DMS53 treated with DMSO at 0.1 percent for 48 hours (cell line): ENCODE results near the gene GSC2.

Experiments used
- DNase-seq: peaks from one replicate; lab custom pipeline; 2025; ENCODE audit not compliant: unreplicated experiment; lab: John Stamatoyannopoulos, UW

Gene GSC2, protein sequence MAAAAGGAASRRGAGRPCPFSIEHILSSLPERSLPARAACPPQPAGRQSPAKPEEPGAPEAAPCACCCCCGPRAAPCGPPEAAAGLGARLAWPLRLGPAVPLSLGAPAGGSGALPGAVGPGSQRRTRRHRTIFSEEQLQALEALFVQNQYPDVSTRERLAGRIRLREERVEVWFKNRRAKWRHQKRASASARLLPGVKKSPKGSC

GRCh38 chr22:19149991-19150390, at the start of gene GSC2:
Gene GSC2, minus strand, starts transcription at chr22:19150292. Its CDS starts 9 bp downstream, at chr22:19150283.
- no peak for DNase-seq

DNA sequence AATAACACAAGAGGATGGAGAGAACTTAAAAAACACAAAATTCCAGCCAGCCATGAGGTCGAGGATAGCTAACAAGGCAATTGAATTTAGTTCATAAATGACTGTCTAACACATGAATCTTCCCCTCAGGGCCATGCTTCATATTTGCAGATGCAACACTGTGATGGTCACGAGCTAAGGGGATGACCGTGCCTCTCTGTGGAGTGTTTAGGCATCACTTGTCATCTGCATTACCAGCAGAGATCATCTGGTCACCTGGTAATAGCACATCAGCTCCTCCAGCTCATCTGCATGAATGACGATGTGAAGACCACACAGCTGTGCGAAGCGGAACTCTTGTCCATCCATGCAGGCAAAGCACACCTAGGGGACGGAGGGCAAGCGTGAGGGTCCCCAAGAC, 49.4 kb upstream of the GSC2 start:
- no peak for DNase-seq

DNA sequence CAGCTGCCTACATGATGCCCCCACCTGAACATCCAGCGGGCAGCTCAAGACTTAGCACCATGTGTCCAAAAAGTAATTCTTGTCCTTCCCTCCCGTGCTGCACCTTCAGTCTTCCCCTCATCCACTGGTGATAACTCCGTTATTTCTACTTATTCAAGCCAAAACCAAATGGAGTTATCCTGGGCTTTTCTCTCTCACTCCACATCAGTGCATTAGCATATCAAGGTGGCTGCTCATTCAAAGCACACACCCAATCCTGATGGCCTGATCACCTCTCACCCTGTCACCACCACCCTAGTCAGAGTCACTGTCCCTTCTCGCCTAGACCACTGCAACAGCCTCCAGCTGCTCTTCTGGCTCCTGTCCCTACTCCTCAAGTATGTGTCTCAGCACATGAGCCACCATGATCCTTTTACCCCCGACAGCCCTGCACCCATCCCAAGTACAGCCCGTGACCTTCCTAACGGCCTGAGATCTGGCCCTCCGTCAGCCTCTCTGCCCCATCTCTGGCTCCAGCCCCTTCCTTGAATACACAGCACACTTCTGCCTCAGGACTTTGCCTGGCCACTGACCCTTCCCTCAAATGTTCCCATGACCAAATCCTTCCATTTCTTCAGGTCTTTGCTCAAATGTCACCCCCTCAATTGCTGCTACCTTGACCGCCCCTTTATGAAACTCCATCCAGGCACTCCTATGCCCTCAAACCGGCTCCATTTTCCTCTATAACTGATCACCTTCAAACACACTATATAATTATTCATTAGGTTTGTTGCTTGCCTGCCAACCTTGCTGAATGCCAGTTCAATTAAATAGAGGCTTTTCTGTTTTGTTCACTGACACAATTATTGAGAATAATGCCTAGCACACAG, 48.1 kb upstream of the GSC2 start:
- DNase-seq: no peak

DNA sequence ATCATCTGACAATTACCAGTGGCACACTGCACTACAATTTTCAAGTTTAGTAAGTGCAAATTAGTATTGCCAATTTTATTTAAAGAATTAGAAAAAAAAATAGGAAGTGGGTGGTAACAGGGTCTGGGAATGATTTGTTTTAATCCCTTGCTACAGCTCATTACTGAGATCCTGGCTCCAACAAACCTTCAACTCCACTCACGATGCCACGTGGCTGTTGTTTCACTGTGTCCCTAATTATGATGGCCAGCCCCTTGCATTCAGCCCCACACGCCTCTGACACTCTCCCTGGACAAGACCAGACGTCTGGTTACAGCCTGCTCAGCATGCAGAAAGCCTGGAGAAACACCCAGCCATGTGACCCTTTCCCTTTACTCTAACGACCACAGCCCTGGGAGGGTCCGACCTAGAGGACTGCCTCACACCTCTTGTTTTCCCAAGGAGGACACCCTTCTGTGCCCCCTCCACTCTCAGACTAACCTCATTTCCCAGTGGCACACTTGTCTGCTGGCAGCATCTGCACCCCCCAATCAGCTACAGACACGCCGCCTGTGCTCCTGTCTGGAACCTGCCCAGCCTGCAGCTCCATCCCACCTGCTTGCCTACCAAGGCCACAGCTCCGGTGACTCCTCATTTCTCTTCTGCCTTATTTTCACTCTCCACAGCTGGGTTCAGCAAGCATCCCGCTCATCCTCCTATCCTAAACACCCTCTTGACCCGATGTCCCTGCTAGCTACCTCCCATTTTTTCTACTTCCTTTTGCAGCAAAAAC, 46.9 kb upstream of the GSC2 start:
- no peak for DNase-seq

DNA sequence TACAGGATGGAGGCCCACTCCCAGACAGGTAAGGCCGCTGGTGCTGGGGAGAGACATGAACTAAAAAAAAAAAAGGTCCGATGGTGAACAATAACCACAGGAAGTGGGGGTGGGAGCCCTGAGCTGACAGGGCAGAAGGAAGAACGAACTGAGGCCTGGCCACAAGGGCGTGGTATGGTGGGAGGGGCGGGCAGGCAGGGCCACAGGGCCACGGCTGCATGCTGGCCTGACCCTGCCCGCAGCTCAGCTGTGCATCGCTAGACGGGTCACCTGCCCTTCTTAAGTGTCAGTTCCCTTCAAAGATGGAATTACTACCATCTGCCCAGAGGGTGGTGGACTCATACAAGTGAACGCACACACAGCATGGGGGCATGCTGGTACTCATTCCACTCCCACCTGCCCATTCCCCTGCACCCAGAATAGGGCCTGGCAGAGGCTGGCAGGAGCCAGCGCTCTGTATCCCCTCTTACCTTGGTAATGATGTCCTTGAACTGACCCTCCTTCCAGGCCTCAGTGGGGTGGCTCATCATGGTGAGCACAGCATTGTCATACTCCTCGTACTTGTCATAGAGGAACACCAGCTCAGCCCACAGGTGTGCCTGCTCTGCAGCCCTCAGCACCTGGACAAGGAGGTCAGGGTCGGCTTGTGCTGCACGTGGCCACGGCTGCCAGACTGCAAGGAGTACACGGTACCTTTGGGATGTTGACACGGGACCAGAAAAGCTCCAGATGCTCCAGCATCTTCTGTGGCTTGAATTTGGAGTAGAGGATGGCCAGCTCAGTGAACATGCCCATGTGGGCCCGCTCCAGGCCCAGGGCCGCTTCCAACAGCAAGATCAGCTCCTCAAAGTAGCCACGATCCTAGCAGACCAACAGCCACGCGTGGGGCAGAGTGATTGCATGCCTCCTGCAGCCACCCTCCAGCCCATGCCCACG, 46.0 kb upstream of the GSC2 start:
- no peak for DNase-seq

GRCh38 chr22:19194766-19195536, 44.9 kb upstream of the GSC2 start:
- no peak for DNase-seq

DNA sequence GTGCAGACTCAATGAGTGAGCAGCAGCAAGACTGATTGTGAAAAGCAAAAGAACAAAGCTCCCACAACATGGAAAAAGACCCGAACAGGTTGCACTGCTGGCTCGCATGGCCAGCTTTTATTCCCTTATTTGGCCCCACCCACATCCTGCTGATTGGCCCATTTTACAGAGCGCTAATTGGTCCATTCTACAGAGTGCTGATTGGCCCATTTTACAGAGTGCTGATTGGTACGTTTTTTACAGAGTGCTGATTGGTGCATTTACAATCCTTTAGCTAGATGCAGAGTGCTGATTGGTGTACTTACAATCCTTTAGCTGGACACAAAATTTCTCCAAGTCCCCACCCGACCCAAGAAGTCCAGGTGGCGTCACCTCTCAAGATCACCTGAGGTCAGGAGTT, 43.8 kb upstream of the GSC2 start:
- DNase-seq: no peak

DNA sequence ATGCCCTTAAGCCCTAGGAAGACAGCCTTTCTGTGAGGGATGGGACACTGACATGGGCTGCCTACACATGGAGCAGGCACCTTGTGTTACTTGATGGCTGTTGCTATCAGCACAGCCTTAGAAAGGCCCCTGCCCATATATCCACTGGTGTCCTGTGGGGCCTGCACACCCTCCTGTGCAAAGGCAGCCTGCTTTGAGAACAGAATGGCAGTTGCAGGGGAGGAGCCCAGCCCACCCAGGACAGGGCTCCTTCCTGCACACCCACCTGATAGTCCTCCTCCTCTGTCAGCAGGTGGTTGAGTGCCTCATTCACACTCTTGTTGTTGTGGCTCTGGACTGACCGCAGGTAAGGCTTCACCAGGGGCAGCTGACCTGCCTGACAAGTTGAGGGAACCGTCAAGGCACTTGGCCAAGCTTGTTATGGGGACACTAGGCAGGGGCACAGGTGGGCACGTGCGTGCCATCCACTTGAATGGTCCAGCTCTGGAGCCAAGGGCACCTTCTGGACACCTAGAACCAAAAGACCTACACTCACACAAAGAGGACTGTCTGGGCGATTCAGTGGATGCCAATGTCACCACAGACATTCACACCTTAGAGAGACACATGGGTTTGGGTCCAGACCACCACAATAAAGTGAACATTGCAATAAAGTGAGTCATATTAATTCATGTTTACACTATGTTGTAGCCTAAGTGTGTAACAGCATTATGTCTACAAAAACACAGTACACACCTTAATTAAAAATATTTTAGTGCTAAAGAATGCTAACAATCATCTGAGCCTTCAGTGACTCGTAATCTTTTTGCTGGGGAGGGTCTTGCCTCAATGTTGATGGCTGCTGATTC, 37.8 kb upstream of the GSC2 start:
- DNase-seq: no peak

DNA sequence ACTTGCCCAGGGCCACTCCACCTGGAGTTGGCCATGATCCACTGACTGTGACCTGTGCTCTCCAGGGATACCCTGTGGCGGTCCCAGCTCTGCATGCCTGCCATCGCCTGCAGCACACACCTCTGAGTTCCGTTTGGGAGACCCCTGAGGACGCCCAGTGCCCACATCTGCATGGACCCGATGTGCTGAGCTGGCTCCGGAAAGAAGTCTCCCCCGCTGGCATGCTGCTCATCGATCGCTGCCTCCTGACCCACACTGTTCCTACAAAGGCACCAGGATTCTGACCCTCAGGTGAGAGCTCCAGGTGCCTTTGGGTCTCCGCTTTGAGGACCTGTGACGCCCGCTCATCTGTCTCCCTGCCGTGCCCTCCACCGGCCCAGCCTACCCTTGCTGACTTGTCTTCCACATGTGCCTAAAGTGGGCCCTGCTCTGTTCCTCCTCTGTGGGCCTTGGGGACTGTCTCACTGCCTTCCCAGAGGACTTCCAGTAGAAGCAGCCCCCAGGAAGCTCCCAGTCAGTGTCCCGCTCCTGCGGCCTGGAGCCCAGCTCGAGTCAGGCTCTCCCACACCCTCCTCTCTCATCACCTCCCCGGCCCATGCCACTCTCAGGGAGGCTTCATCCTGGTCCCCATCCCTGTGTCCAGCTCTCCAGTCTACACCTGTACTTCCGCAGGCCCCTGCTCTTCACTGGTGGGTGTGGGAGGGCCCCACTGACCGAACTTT, 34.3 kb upstream of the GSC2 start:
- no peak for DNase-seq

DNA sequence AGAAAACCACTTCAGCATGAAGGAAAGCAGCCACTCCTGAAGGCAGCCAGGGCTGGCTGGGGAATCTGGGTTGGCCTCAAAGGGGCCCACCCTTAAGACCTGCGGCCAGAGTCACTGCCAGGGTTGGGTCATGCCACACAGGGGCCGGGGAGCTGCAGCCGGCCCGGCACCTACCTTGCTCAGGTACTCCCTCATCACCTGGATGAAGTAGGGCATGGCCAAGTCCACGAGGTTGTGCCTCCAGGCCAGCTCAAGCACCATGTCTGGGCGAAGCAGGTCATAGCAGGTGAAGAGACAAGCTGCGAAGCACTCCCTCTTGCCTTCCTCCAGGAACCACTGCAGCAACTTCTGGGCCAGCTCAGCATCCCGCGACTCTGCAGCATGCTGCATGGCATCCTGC, 33.1 kb upstream of the GSC2 start:
- DNase-seq: no peak

DNA sequence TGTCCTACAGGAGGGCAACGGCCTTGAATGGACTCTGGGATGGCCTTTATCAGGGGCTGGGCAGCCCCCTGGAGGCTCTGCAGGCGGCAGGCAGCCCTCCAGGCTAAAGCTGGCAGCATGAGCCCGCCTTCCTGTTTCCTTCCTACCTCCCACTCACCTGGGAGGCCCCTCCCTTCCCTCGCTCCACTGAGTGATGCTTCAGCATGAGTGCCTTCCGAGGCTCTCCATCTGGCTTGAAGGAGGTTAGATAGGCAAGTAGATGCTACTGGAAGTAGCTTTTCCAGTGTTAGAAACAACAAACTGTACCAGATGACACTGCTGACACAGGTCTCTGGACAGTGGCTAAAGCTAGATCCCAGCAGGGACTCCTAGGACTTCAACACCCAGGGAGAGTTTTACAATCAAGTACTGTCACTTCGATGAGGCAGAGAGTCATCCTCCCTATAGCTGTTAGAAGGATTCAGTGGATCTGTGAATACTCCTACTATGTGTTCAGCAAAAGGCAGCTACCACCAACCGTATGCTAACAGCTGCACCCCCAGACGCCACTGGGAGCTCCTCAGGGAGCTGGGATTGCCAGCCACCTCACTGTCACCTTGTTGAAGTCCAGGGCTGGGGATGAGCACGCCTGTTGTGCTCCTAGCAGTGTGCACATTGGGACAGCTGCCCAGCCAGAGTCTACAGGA, 32.5 kb upstream of the GSC2 start:
- DNase-seq: no peak

DNA sequence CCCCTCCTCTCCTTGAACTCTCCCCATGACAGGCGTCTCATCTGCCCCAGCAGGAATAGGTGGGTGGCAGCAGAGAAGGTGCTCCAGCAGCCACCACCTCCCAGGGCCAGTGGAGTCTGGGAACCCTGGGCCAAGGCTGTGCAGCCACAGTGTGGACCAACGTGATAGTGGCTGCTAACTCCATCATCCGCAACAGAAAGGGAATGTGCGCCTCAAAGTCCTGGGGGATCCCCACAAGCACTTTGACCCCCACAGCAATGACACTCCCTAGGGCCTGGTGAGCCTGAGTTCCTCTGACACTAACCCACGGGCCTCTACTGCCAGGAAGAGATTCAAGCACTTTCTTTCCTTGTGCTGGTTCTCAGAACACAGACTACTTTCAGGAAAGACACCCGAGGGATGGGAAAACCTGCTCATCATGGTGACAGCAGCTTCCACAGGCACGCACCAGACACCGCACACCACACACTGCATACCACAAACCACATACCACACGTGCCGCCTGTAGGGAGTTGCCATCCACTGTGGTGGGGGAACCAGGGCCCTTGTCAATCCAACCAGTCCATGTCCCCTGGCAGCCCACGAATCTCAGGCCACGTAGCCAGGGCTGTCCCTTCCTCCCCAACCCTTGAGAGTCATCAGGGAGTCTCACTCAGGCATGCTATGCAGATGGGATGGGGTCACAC, 31.8 kb upstream of the GSC2 start:
- no peak for DNase-seq

DNA sequence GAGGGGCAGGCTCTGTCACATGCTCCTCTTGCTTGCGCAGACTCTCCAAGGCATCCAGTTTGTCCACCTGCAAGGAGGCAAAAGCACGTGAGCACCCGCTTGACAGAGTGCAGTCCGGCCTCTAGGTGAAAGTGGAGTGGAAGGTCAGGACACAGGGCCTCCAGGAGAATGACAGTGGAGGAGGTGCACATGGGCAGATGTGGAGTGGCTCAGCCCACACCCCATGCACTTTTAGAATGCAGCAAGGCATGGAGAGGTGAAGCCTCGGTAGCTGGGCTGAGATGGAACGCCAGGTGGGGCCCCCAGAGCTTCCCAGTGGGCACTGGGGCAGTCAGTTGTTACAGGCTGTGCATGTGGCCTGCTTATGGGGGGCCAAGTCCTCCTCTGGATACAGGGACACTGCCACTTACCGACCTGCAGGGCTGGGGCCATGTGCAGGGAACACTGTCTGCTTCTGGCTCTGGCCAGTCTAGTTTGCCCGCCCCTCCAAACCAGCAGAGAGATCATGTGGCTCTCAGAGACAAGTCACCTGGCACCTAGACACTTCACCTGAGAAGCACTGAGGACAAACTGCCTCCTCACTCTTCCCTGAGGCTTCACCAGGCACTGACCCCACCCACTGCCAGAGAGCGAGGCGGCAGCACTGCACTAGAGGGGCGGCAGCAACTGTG, 30.8 kb upstream of the GSC2 start:
- no peak for DNase-seq

DNA sequence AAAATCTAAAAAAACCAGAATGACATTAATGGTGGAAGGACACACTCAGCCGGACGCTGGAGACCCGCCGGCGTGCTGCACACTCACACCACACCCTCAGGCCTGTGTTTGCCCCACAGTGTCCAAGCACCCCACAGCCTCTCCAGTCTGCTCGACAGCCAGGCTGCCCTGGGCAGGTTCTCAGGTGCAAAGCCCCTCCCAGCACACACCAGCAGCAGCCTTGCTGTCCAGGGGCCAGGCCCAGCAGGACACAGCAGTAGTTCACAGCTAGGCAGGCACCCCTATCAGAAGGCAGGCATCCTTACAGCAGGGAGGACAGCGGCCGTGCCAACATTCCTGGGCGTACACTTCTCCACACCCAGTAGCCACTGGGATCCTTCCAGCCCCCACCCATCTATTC, 30.1 kb upstream of the GSC2 start:
- no peak for DNase-seq

GRCh38 chr22:19179497-19180048, 29.5 kb upstream of the GSC2 start:
- peak; percentile 34 for DNase-seq

DNA sequence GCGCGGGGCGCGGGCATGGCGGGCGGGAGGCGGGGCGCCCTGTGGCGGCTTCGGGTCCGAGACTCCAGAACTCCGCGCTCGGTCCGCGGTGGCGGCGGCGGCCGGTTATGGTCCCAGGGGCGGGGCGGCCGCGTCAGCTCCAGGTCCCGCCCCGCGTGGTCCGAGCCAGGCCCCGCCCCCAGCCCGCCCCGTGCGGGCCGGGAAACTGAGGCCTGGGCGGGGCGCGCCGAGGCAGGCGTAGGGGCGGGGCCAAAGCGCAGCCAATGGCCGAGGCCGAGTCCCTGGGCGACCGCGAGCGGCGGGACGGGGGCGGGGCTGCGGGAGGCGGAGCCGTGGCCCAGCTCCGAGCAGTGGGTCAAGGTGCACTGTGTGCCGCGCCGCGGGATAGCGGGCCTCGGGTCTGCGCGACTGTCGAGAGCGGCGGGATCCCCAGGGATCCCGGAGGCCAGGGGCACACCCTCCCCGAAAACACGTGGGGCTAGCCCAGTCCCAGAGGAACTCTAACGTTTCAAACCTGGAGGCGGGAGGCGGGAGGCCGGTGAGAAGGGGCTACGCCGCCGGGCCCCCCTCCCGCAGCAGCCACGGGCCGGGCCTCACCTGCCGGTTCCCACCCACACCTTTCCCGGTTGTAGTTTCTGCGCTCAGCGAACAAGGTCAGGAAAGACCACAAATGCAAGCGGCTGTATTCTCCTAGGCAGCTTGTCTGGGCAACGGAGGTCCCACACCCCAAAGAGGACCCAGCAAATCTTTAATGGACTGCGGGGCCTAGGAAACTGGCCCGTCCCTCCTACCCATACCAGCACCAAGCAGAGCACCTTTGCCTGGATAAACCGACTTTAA, 28.8 kb upstream of the GSC2 start, which contains the start of gene SLC25A1:
Gene SLC25A1, minus strand, starts transcription at position 80 of the 840 bp plus-strand sequence. Its CDS starts 63 bp downstream, at position 17.
- DNase-seq: peak; percentile 20
